ENCODE data around the gene GIT2. TPM values are rescaled to one million over a fixed set of nuclear protein-coding genes. Genes with fewer than 3 reads are reported as not detected.
"Not testable (repeated sequence)": the region's sequence is repeated elsewhere in the genome, so short reads cannot be mapped to it uniquely, and the experiment has no call there.

GIT2 gene
- polyA plus RNA-seq, 1 donor: 39.7 TPM

DNA sequence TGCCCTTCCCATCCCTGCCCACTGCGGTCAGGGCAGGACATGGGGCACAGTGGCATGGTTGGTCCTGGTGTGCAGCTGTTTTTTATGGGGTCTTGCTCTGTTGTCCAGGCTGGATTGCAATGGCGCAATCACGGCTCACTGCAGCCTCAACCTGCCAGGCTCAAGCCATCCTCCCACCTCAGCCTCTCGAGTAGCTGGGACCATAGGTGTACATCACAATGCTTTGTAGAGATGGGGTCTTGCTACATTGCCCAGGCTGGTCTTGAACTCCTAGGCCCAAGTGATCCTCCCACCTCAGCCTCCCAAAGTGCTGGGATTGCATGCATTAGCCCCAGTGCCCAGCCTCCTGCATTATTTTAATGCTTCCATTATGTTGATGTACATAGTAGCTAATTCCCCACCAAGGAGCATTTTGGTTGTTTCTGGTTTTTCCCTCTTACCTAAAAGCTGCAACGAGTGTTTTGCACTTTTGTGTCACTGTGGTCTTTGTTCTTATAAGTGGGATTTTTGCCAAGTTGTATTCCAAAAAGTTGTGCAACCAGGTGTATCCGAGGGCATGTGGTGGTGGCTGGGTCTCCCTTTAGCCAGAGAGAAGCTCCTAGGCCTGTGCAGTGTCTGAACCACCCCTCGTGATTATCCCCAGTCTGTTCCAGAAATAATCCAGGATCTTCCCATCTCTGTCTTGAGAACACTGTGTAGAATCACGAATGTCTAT lies 85.8 kb downstream of the GIT2 start:
- no CpG with 5 or more reads among the region's 8 CpGs for WGBS (ENCODE audit: insufficient coverage, low lambda C conversion rate)
- Histone ChIP-seq H3K9me3 (ENCODE audit: control insufficient read depth, low read depth, low read length) (no peaks in the 10 kb centered on the region), H3K27ac (ENCODE audit: low read length) (no peak overlapping the region), H3K27me3 (ENCODE audit: control insufficient read depth, insufficient read depth, low read length) (no peaks in the 10 kb centered on the region), H3K36me3 (ENCODE audit: control insufficient read depth, insufficient read depth, low read length) (peaks cover 90% of the 10 kb centered on the region), H3K4me3 (ENCODE audit: low read length) (no peak overlapping the region), H3K4me1 (ENCODE audit: control insufficient read depth, insufficient read depth, low read length) (peaks cover 4% of the 10 kb centered on the region)
- DNase-seq: no peak

GRCh38 chr12:109905301-109905700 lies 90.9 kb downstream of the GIT2 start:
- H3K4me1 ChIP-seq (ENCODE audit: control insufficient read depth, insufficient read depth, low read length): peaks cover 2% of the 10 kb centered on the region
- H3K9me3 ChIP-seq (ENCODE audit: control insufficient read depth, low read depth, low read length): no peaks in the 10 kb centered on the region
- no peak overlapping the region for H3K27ac ChIP-seq (ENCODE audit: low read length)
- no peaks in the 10 kb centered on the region for H3K27me3 ChIP-seq (ENCODE audit: control insufficient read depth, insufficient read depth, low read length)
- peaks cover 72% of the 10 kb centered on the region for H3K36me3 ChIP-seq (ENCODE audit: control insufficient read depth, insufficient read depth, low read length)
- no peak overlapping the region for H3K4me3 ChIP-seq (ENCODE audit: low read length)
- WGBS (ENCODE audit: insufficient coverage, low lambda C conversion rate): no CpG with 5 or more reads among the region's 10 CpGs
- no peak for DNase-seq

DNA sequence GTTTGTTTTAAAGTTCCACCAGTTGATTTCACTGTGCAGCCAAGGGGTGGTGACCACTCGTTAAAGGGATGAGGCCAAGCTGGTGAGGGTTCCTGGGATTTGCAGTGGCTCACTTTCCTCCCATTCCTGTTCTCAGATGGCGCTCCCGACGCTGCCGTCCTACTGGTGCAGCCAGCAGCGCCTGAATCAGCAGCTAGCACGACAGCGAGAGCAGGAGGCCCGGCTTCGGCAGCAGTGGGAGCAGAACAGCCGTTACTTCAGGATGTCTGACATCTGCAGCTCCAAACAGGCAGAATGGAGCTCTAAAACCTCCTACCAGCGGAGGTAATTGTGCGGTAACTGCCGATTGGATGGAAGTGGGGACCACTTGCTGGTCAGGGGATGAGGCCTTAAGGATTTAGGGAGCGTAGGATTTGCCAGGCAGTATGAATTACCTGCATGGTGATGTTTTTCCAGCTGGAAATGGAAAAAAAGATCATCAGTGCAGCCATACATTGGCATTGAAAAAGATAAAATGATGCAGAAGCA lies 93.2 kb downstream of the GIT2 start:
- DNase-seq: no peak
- Histone ChIP-seq H3K4me1 (ENCODE audit: control insufficient read depth, insufficient read depth, low read length) (peaks cover 9% of the 10 kb centered on the region), H3K27me3 (ENCODE audit: control insufficient read depth, insufficient read depth, low read length) (no peaks in the 10 kb centered on the region), H3K27ac (ENCODE audit: low read length) (no peak overlapping the region), H3K4me3 (ENCODE audit: low read length) (no peak overlapping the region), H3K36me3 (ENCODE audit: control insufficient read depth, insufficient read depth, low read length) (peaks cover 52% of the 10 kb centered on the region), H3K9me3 (ENCODE audit: control insufficient read depth, low read depth, low read length) (no peaks in the 10 kb centered on the region)
- WGBS (ENCODE audit: insufficient coverage, low lambda C conversion rate): no CpG with 5 or more reads among the region's 15 CpGs

DNA sequence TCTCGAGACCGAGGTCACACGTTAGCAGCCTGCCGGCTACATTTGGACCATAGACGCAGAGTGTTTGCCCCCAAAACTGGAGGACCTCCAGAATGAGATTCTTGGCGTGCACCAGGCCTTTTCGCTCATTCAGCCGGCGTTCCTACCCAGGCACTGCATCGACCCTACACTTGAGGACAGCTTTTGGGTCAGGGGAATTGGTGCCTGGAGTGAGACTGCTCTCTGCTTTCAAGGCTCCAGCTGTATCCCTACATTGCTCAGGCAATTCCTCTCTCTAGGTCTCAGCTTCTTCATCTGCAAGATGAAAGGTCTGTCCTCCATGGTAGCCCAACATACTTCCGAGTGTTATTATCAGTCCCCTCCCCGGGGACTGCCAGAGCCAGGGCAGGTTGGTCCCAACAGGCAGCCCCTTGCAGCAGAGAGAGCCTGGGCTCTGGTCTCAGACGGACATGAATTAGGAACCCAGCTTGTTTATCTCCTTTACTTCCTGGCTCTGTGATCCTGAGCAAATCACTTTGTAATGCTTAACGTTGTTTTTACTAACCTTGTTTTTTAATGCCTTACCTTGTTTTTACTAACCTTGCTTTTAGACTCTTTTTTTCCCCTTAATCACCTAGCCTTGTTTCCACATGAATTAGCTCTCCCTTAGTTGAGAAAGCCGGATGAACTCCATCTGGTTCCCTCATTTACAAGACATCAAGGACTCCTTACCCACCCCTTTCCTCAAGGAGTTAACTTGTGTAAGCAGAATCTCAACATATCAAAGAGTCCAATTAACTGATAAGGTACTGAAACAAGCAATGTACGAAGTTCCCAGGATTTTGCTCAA lies 95.2 kb downstream of the GIT2 start:
- peak overlapping the region; percentile 69 for H3K4me3 ChIP-seq (ENCODE audit: low read length)
- 0% methylated on average over 2 of the region's 16 CpGs for WGBS (ENCODE audit: insufficient coverage, low lambda C conversion rate)

GRCh38 chr12:109899783-109900751 lies 96.1 kb downstream of the GIT2 start, which contains the start of gene TCHP:
Gene TCHP (plus strand): TSS chr12:109900274. CDS start chr12:109903027, 2,753 bp downstream.
- Histone ChIP-seq H3K36me3 (ENCODE audit: control insufficient read depth, insufficient read depth, low read length) (peaks cover 24% of the 10 kb centered on the region), H3K9me3 (ENCODE audit: control insufficient read depth, low read depth, low read length) (no peaks in the 10 kb centered on the region), H3K4me3 (ENCODE audit: low read length) (peak within 1 kb of the TSS; percentile 69), H3K4me1 (ENCODE audit: control insufficient read depth, insufficient read depth, low read length) (peaks cover 20% of the 10 kb centered on the region), H3K27ac (ENCODE audit: low read length) (peak within 1 kb of the TSS; percentile 75), H3K27me3 (ENCODE audit: control insufficient read depth, insufficient read depth, low read length) (no peaks in the 10 kb centered on the region)
- peak; percentile 85 to 92 for DNase-seq
- WGBS (ENCODE audit: insufficient coverage, low lambda C conversion rate): no CpG with 5 or more reads among the region's 69 CpGs

More for the DNA sequence above, 95.2 kb downstream of the GIT2 start:
- DNase-seq: peak in 1 of 2 donors; percentile 38
- Histone ChIP-seq H3K27me3 (ENCODE audit: control insufficient read depth, insufficient read depth, low read length) (no peaks in the 10 kb centered on the region), H3K27ac (ENCODE audit: low read length) (peak overlapping the region; percentile 75), H3K36me3 (ENCODE audit: control insufficient read depth, insufficient read depth, low read length) (peaks cover 33% of the 10 kb centered on the region), H3K4me1 (ENCODE audit: control insufficient read depth, insufficient read depth, low read length) (peaks cover 16% of the 10 kb centered on the region), H3K9me3 (ENCODE audit: control insufficient read depth, low read depth, low read length) (no peaks in the 10 kb centered on the region)

- peak overlapping the region; percentile 75 for H3K27ac ChIP-seq (ENCODE audit: low read length)
- DNase-seq; H3K27me3 ChIP-seq (ENCODE audit: control insufficient read depth, insufficient read depth, low read length); H3K9me3 ChIP-seq (ENCODE audit: control insufficient read depth, low read depth, low read length): not testable (repeated sequence)
- peaks cover 23% of the 10 kb centered on the region for H3K4me1 ChIP-seq (ENCODE audit: control insufficient read depth, insufficient read depth, low read length)
- H3K36me3 ChIP-seq (ENCODE audit: control insufficient read depth, insufficient read depth, low read length): peaks cover 16% of the 10 kb centered on the region
- WGBS (ENCODE audit: insufficient coverage, low lambda C conversion rate): no CpG with 5 or more reads among the region's 15 CpGs
- peak overlapping the region; percentile 69 for H3K4me3 ChIP-seq (ENCODE audit: low read length)
Measured at GRCh38 chr12:109899345-109899744, 96.8 kb downstream of the GIT2 start.

DNA sequence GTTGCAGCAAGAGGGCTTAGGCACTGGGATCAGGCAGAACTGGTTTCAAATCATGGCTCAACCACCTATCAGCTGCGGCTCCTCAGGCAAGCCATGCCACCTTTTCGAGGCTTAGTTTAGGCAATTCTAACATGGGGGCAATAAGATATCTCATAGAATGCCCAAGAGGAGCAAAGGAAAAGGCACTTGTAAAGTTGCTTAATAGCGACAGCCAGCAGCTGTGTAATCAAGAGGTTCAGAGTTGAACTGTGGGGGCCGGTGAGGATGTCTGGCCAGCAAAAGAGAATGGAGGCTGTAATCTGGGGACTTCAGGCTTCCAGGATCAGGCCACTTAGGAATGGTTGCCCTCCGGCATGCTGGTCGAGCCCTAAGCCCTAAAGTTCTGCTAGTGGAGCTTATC lies 99.1 kb downstream of the GIT2 start:
- DNase-seq: peak in 1 of 2 donors; percentile 41
- H3K9me3 ChIP-seq (ENCODE audit: control insufficient read depth, low read depth, low read length): no peaks in the 10 kb centered on the region
- no CpG with 5 or more reads among the region's 6 CpGs for WGBS (ENCODE audit: insufficient coverage, low lambda C conversion rate)
- H3K4me3 ChIP-seq (ENCODE audit: low read length): no peak overlapping the region
- no peak overlapping the region for H3K27ac ChIP-seq (ENCODE audit: low read length)
- H3K36me3 ChIP-seq (ENCODE audit: control insufficient read depth, insufficient read depth, low read length): no peaks in the 10 kb centered on the region
- no peaks in the 10 kb centered on the region for H3K27me3 ChIP-seq (ENCODE audit: control insufficient read depth, insufficient read depth, low read length)
- peaks cover 23% of the 10 kb centered on the region for H3K4me1 ChIP-seq (ENCODE audit: control insufficient read depth, insufficient read depth, low read length)

- Histone ChIP-seq H3K36me3 (ENCODE audit: control insufficient read depth, insufficient read depth, low read length) (no peaks in the 10 kb centered on the region), H3K27me3 (ENCODE audit: control insufficient read depth, insufficient read depth, low read length) (no peaks in the 10 kb centered on the region), H3K4me3 (ENCODE audit: low read length) (no peak overlapping the region), H3K4me1 (ENCODE audit: control insufficient read depth, insufficient read depth, low read length) (peaks cover 21% of the 10 kb centered on the region), H3K27ac (ENCODE audit: low read length) (no peak overlapping the region), H3K9me3 (ENCODE audit: control insufficient read depth, low read depth, low read length) (no peaks in the 10 kb centered on the region)
- 89% methylated on average over 1 of the region's 6 CpGs for WGBS (ENCODE audit: insufficient coverage, low lambda C conversion rate)
- DNase-seq: no peak
Measured at GRCh38 chr12:109896188-109896587, 100.0 kb downstream of the GIT2 start.

DNA sequence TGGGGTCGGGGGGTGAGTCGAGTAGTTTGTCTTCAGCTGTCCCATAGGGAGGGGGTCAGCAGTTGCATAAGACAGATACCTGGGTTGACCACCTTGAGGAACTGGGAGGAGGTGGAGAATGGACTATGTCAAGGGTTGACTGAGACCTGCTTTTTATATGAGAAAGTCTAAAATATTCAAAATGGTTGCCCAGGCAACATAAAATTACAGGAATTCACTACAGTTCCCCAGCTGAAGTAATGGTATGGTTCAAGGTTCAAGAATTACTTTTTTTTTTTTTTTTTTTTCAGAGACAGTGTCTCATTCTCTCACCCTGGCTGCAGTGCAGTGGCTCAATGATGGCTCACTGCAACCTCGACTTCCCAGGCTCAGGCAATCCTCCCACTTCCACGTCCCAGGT lies 101.2 kb downstream of the GIT2 start:
- Histone ChIP-seq H3K9me3 (ENCODE audit: control insufficient read depth, low read depth, low read length) (no peaks in the 10 kb centered on the region), H3K4me3 (ENCODE audit: low read length) (no peak overlapping the region), H3K27me3 (ENCODE audit: control insufficient read depth, insufficient read depth, low read length) (no peaks in the 10 kb centered on the region), H3K27ac (ENCODE audit: low read length) (no peak overlapping the region), H3K36me3 (ENCODE audit: control insufficient read depth, insufficient read depth, low read length) (no peaks in the 10 kb centered on the region), H3K4me1 (ENCODE audit: control insufficient read depth, insufficient read depth, low read length) (peaks cover 21% of the 10 kb centered on the region)
- DNase-seq: no peak
- WGBS (ENCODE audit: insufficient coverage, low lambda C conversion rate): no CpG with 5 or more reads among the region's 4 CpGs
